ENCODE measurements around the gene ASXL1.

Gene ASXL1

GRCh38 chr20:32446301-32447100, 88.4 kb downstream of the ASXL1 start:
- no peak overlapping the region for H3K4me3 ChIP-seq (ENCODE audit: low read depth, low read length)
- TF ChIP-seq, protein P1, sequence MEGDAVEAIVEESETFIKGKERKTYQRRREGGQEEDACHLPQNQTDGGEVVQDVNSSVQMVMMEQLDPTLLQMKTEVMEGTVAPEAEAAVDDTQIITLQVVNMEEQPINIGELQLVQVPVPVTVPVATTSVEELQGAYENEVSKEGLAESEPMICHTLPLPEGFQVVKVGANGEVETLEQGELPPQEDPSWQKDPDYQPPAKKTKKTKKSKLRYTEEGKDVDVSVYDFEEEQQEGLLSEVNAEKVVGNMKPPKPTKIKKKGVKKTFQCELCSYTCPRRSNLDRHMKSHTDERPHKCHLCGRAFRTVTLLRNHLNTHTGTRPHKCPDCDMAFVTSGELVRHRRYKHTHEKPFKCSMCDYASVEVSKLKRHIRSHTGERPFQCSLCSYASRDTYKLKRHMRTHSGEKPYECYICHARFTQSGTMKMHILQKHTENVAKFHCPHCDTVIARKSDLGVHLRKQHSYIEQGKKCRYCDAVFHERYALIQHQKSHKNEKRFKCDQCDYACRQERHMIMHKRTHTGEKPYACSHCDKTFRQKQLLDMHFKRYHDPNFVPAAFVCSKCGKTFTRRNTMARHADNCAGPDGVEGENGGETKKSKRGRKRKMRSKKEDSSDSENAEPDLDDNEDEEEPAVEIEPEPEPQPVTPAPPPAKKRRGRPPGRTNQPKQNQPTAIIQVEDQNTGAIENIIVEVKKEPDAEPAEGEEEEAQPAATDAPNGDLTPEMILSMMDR (IDR thresholded peaks at IDR 0.05; ENCODE audit: borderline replicate concordance, insufficient read depth, low read depth, low read length): no peak

DNA sequence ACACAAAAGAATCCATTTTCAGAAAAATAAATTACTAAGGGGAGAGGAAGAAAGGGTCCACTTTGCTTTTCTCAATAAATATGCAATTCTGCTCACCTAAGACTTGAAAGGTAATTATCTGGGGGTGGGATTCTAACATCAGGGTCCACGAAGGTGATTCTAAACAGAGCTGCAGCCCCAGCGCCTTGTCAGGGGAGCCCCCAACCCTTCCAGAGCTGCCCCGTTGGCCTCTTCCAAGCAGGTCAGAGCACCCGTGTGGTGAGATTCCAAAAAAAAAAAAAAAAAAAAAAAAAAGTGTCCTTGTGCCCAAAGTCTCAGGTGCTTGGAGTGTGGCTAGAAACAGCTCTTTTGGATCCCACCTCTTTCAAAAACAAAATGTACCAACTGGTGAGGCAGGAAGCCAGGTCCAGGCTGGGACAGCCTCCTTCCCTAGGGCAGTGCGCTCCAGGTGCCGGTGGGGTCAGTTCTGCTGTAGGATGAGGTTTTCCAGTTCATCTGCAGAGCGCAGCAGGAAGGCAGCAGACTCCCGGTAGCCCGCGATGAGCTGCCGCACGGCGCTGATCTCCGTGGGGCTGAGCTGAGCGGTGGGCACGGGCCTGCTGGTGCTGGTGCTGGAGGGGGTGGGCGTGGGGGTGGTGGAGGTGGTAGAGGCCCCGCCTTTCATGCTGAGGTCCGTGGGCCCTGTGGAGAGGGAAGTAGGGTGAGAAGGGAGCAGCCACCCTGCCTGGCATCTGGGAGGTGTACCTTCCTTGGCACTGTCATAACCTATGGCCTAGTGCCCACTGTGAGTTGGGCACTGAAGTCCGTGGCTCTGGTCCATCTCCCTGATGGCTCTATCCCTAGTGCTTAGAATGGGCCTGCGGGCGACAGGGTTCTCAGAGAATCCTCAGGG, 89.3 kb downstream of the ASXL1 start:
- no peak overlapping the region for H3K4me3 ChIP-seq (ENCODE audit: low read depth, low read length)
- TF ChIP-seq, protein P1 (IDR thresholded peaks at IDR 0.05; ENCODE audit: borderline replicate concordance, insufficient read depth, low read depth, low read length): no peak

GRCh38 chr20:32448306-32449056, 90.3 kb downstream of the ASXL1 start:
- H3K4me3 ChIP-seq (ENCODE audit: low read depth, low read length): no peak overlapping the region
- TF ChIP-seq, protein P1 (IDR thresholded peaks at IDR 0.05; ENCODE audit: borderline replicate concordance, insufficient read depth, low read depth, low read length): no peak

- TF ChIP-seq, protein P1 (IDR thresholded peaks at IDR 0.05; ENCODE audit: borderline replicate concordance, insufficient read depth, low read depth, low read length): no peak
Measured at GRCh38 chr20:32449057-32449889, 91.1 kb downstream of the ASXL1 start.

GRCh38 chr20:32449890-32450401, 91.8 kb downstream of the ASXL1 start:
- no peak overlapping the region for H3K4me3 ChIP-seq (ENCODE audit: low read depth, low read length)
- TF ChIP-seq, protein P1 (IDR thresholded peaks at IDR 0.05; ENCODE audit: borderline replicate concordance, insufficient read depth, low read depth, low read length): no peak

More at GRCh38 chr20:32449057-32449889, 91.1 kb downstream of the ASXL1 start:
- no peak overlapping the region for H3K4me3 ChIP-seq (ENCODE audit: low read depth, low read length)

DNA sequence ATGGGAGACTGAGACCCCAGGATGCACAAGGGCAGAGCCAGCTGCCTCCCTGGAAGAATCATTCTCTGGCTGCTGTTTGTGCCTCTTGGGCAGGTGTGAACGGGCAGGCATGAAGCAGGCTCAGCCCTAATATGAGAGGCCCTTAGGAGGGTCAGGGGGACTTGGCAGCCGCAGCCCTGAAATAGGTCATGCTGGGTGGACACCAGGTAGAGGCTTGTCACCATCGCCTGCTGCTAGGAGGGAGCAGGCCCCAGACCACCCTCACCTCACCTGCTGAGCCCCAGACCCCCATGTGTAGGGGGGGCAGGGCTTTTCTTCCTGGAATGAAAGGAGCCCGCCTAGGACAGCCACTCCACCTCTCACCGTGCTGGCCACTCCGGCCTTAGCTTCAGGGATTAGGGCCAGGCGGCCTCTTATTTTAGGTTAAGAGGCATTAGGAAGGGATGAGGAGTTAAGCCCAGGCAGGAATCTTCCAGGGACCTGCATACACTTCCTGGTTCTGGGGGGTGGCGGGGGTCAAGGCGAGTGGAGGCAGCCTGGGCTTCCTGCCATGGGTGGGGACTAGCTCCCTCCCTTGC, 92.4 kb downstream of the ASXL1 start:
- H3K4me3 ChIP-seq (ENCODE audit: low read depth, low read length): no peak overlapping the region
- TF ChIP-seq, protein P1 (IDR thresholded peaks at IDR 0.05; ENCODE audit: borderline replicate concordance, insufficient read depth, low read depth, low read length): no peak

Data from GM12875 (cell line).